OCI-LY1 (cell line): ENCODE results near the gene CERS3.

Experiments
- EZH2 ChIP-seq: fragments of 200-600 bp; sonication (generic), shearing (Covaris generic); IDR thresholded peaks from 2 replicates; pipeline ENCODE4 v1.8.0; 2017; ENCODE audit warnings: borderline replicate concordance, mixed run types, mild to moderate bottlenecking, antibody characterized with exemption, low read length, moderate library complexity, mixed read lengths
- TF ChIP-seq, protein P1 (sequence below): fragments of 200-600 bp; sonication (generic), shearing (Covaris generic); IDR thresholded peaks from 2 replicates; pipeline ENCODE4 v1.5.1; 2017; ENCODE audit warnings: mild to moderate bottlenecking, antibody characterized with exemption, low read length, moderate library complexity, mixed read lengths

DNA sequence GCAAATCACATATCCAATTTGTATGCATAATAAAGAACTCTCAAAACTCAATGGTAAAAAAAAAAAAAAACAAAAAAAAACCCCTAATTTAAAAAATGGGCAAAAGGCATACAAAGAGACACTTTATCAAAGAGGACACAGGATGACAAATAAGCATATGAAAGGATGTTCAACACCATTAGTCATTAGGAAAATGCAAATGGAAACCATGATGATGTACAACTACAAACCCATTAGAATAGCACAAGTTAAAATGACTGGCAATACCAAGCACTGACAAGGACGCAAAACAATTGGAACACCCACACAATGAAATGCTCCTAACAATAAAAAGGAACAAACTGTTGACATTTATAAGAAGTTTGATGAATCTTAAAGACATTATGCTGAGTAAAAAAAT is 123.6 kb downstream of the CERS3 start:
- TF ChIP-seq, protein P1, sequence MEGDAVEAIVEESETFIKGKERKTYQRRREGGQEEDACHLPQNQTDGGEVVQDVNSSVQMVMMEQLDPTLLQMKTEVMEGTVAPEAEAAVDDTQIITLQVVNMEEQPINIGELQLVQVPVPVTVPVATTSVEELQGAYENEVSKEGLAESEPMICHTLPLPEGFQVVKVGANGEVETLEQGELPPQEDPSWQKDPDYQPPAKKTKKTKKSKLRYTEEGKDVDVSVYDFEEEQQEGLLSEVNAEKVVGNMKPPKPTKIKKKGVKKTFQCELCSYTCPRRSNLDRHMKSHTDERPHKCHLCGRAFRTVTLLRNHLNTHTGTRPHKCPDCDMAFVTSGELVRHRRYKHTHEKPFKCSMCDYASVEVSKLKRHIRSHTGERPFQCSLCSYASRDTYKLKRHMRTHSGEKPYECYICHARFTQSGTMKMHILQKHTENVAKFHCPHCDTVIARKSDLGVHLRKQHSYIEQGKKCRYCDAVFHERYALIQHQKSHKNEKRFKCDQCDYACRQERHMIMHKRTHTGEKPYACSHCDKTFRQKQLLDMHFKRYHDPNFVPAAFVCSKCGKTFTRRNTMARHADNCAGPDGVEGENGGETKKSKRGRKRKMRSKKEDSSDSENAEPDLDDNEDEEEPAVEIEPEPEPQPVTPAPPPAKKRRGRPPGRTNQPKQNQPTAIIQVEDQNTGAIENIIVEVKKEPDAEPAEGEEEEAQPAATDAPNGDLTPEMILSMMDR: no peak
- no peak for TF ChIP-seq EZH2
